Stimulated activated CD4-positive, alpha-beta T cell treated with anti-CD3 and anti-CD28 coated beads, Interleukin-12 subunit alpha, Interleukin-12 subunit beta, amount 100 ng/mL, for 24 hours (primary cell): ENCODE data around the gene ZBED4.

Experiments used
- DNase-seq, 2 experiments: peaks; one replicate each; pipeline ENCODE4 v3.0.0-alpha.2; 2020; ENCODE audit warnings: low read depth in 2 of 2

Gene ZBED4

DNA sequence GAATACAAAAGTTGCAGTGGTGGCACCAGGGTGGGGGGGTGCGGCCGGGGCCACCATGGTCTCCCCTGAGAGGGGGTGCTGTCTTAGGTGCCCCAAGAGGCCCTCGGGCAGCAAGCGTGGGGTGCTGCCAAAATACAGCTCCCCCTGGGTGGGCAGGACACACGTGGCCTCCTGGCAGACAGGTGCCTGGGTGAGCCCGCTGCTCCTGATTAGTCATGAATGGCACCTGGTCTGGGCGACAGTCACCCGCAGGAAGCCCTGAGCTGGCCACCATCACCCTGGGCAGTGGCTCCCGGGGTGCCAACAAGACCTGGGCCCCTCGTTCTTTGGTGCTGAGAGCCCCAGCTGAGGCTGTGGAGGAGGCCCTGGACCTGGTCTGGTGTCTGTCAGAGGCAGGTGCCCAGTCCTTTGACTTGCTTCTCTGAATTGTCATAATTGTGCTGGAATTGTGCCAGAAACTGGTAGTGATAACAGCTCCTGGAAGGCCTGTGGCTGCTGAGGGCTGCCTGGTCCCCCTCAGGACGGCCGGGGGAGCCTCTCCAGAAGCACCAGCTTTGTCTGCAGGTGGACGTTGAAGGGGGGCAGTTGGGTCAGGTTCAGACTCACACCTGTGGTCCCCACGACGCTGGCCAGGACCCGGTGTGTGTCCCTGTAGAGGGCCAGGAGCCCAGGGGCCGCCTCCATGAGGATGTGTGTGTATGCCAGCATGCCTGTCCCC, 49.8 kb downstream of the ZBED4 start:
- DNase-seq, result no peak

- no peak for DNase-seq
Observed at GRCh38 chr22:49904040-49904369, 50.4 kb downstream of the ZBED4 start.

- no peak for DNase-seq
Observed at GRCh38 chr22:49905465-49905864, 51.8 kb downstream of the ZBED4 start.

DNA sequence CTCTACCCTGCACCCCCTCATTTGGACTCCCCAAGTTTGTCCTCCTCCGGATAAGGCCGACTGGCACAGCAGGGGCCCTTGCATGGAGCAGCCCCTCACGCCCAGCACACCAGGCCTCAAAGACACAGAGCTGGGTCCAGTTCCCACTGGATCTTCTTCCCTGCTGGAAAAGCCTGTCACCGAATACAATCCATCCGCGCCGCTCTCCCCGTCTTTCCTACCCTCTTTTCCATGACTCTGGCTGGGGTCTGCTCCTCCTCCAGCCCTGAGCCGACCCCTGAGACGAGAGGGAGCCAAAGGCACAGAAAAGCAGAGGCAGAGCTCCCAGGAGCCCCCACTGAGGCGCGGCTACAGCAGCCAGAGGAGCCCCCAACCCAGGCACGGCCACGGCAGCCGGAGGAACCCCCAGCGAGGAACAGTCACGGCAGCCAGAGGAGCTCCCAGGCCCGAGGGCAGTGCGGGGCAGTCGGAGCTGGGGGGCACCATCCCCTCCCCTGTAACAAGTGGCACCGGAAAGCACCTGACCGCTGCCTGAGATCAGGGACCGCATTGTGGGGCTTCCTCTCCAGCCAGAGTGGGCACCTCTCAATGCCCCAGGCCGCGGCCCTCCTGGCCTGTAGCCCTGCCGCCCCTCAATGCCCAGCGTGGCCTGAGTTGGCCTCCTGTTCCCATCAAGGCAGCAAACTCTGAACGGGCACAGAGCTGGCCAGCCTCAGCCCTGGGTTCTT, 52.6 kb downstream of the ZBED4 start:
- DNase-seq, result no peak

DNA sequence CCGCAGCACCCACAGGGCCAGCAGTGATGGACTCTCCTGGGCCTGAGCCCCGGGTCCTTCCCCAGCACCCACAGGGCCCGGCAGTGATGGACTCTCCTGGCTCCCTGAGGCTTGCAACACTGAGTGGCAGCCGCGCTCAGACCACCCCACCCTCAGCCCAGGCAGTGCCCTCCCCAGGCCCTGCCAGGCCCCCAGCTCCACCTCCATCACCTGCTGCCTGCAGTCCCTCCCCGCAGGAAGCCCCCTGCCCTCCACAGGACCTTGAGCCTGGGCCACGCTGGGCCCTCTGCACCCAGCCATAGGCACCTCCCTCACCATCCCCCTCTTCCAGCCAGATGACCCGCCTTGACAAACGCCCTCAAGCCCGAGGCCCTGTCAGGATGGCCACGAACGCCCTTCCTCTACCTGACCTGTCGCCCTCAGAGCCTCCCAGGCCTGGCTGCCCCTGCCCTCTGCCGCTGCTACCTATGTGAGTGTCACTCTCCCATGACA, 53.2 kb downstream of the ZBED4 start:
- DNase-seq, result no peak

GRCh38 chr22:49907807-49908206, 54.2 kb downstream of the ZBED4 start:
- no peak for DNase-seq

DNA sequence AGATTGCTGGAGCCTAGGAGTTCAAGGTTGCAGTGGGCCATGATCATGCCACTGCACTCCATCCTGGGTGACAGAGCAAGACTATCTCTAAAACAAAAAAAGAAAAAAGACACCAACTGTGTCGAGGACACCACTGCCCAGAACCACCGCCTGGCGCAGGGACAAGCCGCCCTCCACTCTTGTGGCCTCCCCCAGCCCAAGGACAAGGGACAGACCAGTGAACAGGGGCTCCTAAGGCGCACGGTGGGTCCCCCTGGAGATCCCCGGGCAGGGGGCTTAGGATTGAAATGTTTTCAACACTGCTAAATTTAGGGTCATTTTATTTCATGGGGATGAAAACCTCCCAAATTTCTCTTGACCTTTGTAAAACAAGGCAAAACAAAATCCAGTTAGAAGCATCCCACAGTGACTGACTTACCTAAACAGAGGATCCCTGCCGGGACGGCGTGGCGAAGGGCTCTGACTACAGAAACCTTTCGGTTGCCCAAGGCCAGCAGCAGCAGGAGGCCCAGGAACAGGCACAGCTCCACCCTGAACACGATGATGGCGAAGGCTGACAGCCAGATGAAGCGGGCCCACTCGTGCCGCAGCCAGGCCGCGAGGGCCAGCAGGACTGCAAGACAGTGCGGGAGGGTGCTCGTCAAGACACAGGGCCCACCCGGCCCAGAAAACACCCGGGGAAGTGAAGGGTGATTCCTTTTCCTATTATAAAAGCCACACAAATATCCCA, 56.0 kb downstream of the ZBED4 start:
- no peak for DNase-seq

DNA sequence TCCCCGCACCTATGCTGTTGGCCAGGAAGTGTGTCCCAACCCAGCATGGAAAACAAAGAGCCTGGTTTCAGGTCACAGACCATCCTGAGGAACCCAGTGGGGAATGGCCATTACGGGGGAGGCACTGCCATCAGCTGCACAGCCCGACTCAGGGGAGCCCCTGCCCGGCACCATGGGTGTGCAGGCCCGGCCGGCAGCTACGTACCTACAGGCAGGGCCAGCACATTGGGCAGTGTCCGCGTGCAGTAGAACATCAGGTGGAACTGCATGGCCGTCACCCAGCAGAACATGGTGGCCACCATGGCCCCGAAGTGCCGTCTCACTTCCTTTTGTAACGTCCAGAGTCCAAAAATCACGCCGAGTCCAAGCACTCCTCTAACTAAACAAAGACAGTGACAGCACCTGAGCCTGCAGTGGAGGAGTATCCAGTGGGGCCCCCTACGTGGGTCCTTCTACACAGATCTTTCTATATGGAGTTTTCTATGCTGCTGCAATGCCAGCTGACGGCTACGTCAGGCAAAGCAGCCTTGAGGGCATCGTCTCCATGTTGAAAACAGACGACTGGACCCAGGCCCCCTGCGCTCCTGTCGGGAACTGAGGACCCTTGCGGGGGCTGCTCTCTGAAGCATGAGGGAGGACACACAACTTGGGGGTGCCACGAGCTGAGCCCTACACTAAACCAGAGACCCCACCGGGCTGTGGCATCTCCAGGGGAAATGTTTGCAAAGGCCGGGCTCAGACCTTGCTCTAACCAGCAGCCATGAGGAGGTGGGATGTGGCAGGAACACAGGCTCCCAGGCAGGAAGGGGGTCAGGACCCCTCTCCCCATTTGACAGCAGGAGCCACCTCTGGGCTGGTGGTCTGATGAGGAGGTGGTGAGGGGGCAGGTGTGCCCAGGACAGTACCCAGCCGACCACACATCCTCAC, 56.8 kb downstream of the ZBED4 start:
- no peak for DNase-seq

- no peak for DNase-seq
Observed at GRCh38 chr22:49911881-49912625, 58.4 kb downstream of the ZBED4 start.

DNA sequence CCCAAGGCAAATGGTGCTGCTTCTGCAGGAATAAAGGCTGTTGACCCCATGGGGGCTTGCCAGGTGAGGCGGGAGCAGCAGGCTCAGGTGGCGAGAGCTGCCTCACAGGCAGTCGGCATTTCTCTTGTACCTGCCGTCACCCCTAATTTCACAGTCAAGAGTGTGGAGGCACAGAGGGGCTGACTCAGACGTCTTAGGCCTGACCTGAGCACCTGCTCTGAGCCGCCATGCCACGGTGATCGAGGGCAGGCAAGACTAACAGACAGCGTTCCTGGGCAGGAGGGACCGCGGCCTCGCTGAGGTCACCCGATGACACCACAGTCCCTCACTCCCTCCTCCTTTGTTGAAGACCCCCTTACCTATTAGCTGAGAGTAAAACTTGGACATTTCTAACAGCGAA, 59.4 kb downstream of the ZBED4 start:
- DNase-seq, result no peak

DNA sequence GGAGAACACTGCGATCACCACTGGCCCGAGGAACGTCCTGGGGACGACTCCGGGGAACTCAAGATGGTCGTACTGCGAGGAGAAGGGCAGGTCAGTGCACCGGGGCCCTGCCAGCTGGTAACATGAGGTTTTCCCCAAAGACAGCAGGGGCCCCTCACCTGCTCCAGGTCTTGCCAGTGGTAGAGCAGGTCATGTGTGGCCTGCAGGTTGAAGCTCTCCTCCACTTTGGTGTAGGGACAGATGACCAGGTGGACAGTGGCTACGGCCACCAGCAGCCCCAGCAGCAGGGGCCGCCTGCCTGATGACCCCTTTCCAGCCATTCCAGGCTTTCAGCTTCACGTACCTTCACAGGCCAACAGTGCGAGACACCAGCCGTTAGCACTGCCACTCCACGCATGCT, 59.8 kb downstream of the ZBED4 start:
- no peak for DNase-seq

DNA sequence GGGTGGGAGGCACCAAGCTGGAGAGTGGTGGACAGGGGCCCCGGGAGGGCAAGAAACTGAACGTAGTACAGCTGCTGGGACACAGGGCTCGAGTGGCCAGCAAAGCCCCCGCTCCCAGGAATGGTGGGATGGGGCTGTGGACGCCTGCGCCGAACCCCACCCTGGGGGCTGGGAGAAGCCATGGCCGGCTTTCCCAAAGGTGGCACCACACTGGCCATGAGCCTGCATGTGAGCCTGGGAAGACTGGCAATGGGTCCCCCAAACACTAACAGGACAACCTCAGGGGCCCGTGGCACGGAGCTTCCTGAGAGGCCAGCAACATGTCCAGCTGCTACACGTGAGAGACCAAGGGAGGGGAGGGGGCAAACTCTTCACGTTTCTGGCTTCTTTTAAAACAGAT, 60.6 kb downstream of the ZBED4 start:
- DNase-seq, result no peak

- DNase-seq, result no peak
Observed at GRCh38 chr22:49915610-49916009, 62.0 kb downstream of the ZBED4 start.

DNA sequence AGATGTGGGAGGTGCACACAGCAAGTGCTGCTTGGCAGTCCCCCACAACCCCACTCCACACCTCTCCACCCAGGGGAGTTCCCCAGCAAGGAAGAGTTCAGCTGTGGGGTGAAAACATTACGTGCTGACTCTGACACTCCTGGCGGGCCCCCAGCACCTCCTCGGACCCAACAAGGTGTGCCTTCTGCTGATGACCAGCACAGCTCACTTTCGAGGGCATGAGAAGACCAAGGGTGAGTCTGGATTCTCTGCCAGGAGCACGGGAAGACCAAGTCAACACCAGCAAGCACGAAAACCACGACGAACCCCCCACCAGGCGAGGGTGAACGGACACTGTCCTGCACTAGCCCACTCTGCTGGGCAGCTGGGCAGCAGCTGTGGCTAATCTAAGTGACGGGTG, 63.2 kb downstream of the ZBED4 start:
- no peak for DNase-seq

DNA sequence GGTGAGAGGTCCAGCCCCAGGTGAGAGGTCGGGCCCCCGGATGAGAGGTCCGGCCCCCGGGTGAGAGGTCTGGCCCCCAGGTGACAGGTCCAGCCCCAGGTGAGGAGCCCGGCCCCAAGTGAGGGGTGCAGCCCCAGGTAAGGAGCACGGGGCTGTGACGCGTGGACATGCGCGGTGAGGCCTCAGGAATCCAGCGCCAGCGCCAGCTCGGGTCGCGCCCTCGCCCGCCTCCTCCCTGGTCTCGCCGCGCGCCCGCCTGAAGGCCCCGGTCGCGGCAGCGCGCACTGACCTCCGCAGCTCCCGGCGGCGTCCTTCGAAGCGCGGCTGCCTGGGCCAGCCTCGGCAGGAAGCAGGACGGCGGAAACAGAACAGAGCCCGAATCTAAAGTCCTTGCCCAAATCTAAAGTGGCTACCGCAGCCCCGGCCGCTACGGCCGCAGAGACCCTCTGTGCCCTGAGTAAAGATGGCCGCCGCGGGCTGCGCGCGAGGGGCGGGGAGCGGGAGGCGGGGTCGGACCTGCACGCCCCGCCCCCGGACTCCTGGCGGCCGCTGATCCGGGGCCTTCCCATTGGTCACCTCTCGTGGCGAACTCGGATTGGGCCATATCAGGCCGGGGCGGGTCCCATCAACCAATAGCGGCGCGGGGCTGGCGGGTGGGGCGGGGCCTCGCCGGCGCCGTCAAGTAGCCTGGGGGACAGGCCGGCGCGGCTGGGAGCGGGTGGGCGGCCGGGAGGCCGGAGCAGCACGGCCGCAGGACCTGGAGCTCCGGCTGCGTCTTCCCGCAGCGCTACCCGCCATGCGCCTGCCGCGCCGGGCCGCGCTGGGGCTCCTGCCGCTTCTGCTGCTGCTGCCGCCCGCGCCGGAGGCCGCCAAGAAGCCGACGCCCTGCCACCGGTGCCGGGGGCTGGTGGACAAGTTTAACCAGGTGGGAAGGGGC, 64.6 kb downstream of the ZBED4 start, which contains the start of the genes ALG12 and CRELD2:
TSS of gene ALG12 (minus strand) at position 465 of the 937 bp plus-strand sequence. CDS start 4,673 bp downstream, outside the sequence.
TSS of gene CRELD2 (plus strand) at position 661 of the 937 bp plus-strand sequence. CDS start at position 797, 136 bp downstream.
- peak; percentile 93 to 95 for DNase-seq

- no peak for DNase-seq
Observed at GRCh38 chr22:49918911-49919881, 65.6 kb downstream of the ZBED4 start.

DNA sequence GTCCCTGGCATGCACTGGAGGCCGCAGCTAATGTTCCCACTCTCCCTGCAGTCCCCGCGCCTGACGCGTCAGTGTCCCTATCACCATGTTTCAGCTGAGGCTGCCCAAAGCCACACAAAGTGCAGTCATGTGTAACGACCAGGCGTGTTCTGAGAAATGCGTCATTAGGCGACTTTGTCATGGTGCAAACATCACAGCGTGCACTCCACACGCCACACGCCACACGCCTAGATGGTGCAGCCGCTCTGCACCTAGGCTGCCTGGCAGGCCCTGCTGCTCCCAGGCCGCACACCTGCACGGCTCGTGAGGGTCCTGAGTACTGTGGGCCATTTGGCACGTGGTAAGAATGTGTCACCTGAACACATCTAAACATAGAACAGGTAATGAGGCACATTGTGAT, 67.2 kb downstream of the ZBED4 start:
- DNase-seq, result no peak
